HepG2 (cell line): ENCODE measurements around the gene ANXA5. TPM values are rescaled to one million over a fixed set of nuclear protein-coding genes. Genes with fewer than 3 reads are reported as not detected.

ENCODE experiments used
- CAMTA2 ChIP-seq: sonication (generic); formaldehyde crosslinking; IDR thresholded peaks from 2 replicates; pipeline ENCODE4 v1.4.0; 2020; ENCODE audit warnings: mild to moderate bottlenecking, missing genetic modification reagents, borderline replicate concordance
- CBX1 ChIP-seq: IDR thresholded peaks from one replicate; pipeline ENCODE4 v1.6.1; 2016; ENCODE audit warnings: antibody characterized with exemption, low read depth
- CHCHD3 ChIP-seq: sonication (generic); formaldehyde crosslinking; IDR thresholded peaks from 2 replicates; pipeline ENCODE4 v1.8.0; 2022; ENCODE audit warnings: mild to moderate bottlenecking, missing genetic modification reagents, moderate library complexity
- KDM5B ChIP-seq: sonication (generic); formaldehyde crosslinking; IDR thresholded peaks from 2 replicates; pipeline ENCODE4 v1.4.0; 2020; ENCODE audit warnings: missing genetic modification reagents, mild to moderate bottlenecking, borderline replicate concordance
- PRPF4 ChIP-seq: fragments of 200-400 bp; formaldehyde crosslinking; IDR thresholded peaks from 2 replicates; pipeline ENCODE4 v1.6.1; 2016; ENCODE audit warnings: low read length, low read depth; ENCODE audit not compliant: poor library complexity, severe bottlenecking
- RFX3 ChIP-seq: IDR thresholded peaks from 2 replicates; pipeline ENCODE4 v1.6.1; 2016; ENCODE audit warnings: missing biosample characterization, missing genetic modification reagents
- SMYD3 ChIP-seq: sonication (generic); formaldehyde crosslinking; IDR thresholded peaks from 2 replicates; pipeline ENCODE4 v1.8.1; 2023; ENCODE audit warnings: mild to moderate bottlenecking, missing genetic modification reagents
- TEAD3 ChIP-seq: optimal IDR thresholded peaks from 2 replicates; pipeline ENCODE3; 2016; ENCODE audit warnings: borderline replicate concordance
- TOPORS ChIP-seq: sonication (generic); formaldehyde crosslinking; IDR thresholded peaks from 2 replicates; pipeline ENCODE4 v1.8.0; 2023; ENCODE audit warnings: mild to moderate bottlenecking, missing genetic modification reagents
- ZFP36L2 ChIP-seq: sonication (generic); formaldehyde crosslinking; IDR thresholded peaks from 2 replicates; pipeline ENCODE4 v1.4.0; 2020; ENCODE audit warnings: missing genetic modification reagents
- ZFYVE20 ChIP-seq: sonication (generic); formaldehyde crosslinking; IDR thresholded peaks from 2 replicates; pipeline ENCODE4 v1.8.0; 2023; ENCODE audit warnings: low read depth, mild to moderate bottlenecking, moderate library complexity, missing genetic modification reagents, borderline replicate concordance
- ZNF12 ChIP-seq: sonication (generic); formaldehyde crosslinking; IDR thresholded peaks from 2 replicates; pipeline ENCODE4 v1.5.0; 2020; ENCODE audit warnings: missing genetic modification reagents
- ZNF614 ChIP-seq: IDR thresholded peaks from 2 replicates; pipeline ENCODE4 v1.6.1; 2018; ENCODE audit warnings: missing biosample characterization, missing genetic modification reagents, inconsistent platforms, borderline replicate concordance
- ZNF720 ChIP-seq: sonication (generic); formaldehyde crosslinking; IDR thresholded peaks from 2 replicates; pipeline ENCODE4 v1.4.0; 2020; ENCODE audit warnings: missing genetic modification reagents
- polyA plus RNA-seq, 8 experiments: library from polyadenylated mRNA; depleted of rRNA in 3 of 8; stranded (reverse) in 7 of 8; unstranded in 1 of 8; fragments of >200 nt; fragmentation: Illumina TruSeq in 4 of 8; extraction: Trizol in 4 of 8; gene quantifications; 2 replicates each; pipeline versions ENCODE4 v1.2.1 to v1.2.3, GENCODE V29; 2011 to 2016; ENCODE audit warnings: low read depth in 4 of 8, missing spikeins in 1 of 8, mixed read lengths in 1 of 8; ENCODE audit not compliant: insufficient read depth in 1 of 8
- total RNA-seq, 5 experiments: library from RNA; depleted of rRNA; stranded (reverse); fragments of >200 nt; fragmentation: Illumina TruSeq; extraction: Trizol; gene quantifications; 2 replicates each; pipeline ENCODE4 v1.2.3, GENCODE V29; 2016; ENCODE audit warnings: low read depth in 1 of 5
- TF ChIP-seq, protein P1 (sequence below): sonication (generic); formaldehyde crosslinking; IDR thresholded peaks from 2 replicates; pipeline ENCODE4 v1.9.0; 2021; ENCODE audit warnings: missing genetic modification reagents, borderline replicate concordance
- TF ChIP-seq, protein P2 (sequence below): sonication (generic); formaldehyde crosslinking; IDR thresholded peaks from 2 replicates; pipeline ENCODE4 v1.5.0; 2020; ENCODE audit warnings: mild to moderate bottlenecking, missing genetic modification reagents
- TF ChIP-seq, protein P3 (sequence below): sonication (generic); formaldehyde crosslinking; conservative IDR thresholded peaks from 2 replicates; pipeline ENCODE4 v1.4.0; 2020; ENCODE audit warnings: missing genetic modification reagents
- TF ChIP-seq, protein P4 (sequence below): sonication (generic); formaldehyde crosslinking; IDR thresholded peaks from 2 replicates; pipeline ENCODE4 v1.4.0; 2020; ENCODE audit warnings: missing genetic modification reagents

The ANXA5 gene
- total and polyA plus RNA-seq, 2 of the 13 experiments (the other 11 are each of a cell fraction or from before 2014, with no cell fraction given) = 209 to 342 TPM

DNA sequence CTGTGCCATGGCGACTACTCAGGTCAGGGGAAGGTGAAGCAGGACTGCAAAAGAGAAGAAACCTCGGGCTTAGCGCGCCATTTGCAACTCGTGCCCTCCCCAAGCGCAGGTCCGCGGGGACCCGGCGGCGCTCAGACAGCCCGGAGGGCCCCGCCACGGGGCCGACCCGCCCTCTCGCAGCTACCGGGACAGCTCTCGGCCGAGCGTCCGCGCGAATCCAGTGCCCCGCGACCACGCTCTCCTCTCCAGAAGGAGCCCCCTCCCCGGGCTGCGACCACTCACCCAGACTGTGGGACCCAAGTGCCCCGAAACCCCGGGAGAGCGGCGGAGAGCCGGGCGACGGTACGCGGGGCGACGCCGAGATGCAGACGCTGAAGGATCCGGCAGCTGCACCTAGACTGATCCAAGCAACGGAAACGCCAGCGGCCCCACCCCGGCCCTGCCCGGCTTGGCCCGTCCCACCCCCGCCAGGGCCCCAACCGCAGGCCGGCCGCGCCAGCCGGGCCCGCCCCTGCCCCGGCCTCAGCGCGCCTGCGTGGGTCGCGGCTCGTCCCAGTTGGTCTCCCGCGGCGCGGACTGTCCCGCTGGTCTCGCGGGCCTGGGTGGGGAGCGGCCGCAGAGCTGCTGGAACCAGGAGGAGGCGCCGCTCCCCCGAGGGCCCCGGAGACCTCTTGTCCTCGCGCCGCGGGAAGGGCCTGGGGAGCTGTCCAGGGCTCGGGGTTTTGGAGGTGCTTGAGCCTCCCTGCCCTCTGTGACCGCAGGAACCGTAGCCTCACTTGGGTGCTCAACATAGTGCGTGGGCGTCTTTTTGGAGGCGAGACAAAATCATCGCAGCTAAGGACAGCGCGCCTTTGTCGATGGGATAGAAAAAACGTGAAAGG is at the start of gene ANXA5 (continued):
- TF ChIP-seq, protein P1, sequence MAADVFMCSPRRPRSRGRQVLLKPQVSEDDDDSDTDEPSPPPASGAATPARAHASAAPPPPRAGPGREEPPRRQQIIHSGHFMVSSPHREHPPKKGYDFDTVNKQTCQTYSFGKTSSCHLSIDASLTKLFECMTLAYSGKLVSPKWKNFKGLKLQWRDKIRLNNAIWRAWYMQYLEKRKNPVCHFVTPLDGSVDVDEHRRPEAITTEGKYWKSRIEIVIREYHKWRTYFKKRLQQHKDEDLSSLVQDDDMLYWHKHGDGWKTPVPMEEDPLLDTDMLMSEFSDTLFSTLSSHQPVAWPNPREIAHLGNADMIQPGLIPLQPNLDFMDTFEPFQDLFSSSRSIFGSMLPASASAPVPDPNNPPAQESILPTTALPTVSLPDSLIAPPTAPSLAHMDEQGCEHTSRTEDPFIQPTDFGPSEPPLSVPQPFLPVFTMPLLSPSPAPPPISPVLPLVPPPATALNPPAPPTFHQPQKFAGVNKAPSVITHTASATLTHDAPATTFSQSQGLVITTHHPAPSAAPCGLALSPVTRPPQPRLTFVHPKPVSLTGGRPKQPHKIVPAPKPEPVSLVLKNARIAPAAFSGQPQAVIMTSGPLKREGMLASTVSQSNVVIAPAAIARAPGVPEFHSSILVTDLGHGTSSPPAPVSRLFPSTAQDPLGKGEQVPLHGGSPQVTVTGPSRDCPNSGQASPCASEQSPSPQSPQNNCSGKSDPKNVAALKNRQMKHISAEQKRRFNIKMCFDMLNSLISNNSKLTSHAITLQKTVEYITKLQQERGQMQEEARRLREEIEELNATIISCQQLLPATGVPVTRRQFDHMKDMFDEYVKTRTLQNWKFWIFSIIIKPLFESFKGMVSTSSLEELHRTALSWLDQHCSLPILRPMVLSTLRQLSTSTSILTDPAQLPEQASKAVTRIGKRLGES (CRISPR knock-in tag) = no peak
- no peak for TF ChIP-seq ZNF720 (CRISPR knock-in tag)
- no peak for TF ChIP-seq CHCHD3 (CRISPR knock-in tag)
- TF ChIP-seq, protein P2, sequence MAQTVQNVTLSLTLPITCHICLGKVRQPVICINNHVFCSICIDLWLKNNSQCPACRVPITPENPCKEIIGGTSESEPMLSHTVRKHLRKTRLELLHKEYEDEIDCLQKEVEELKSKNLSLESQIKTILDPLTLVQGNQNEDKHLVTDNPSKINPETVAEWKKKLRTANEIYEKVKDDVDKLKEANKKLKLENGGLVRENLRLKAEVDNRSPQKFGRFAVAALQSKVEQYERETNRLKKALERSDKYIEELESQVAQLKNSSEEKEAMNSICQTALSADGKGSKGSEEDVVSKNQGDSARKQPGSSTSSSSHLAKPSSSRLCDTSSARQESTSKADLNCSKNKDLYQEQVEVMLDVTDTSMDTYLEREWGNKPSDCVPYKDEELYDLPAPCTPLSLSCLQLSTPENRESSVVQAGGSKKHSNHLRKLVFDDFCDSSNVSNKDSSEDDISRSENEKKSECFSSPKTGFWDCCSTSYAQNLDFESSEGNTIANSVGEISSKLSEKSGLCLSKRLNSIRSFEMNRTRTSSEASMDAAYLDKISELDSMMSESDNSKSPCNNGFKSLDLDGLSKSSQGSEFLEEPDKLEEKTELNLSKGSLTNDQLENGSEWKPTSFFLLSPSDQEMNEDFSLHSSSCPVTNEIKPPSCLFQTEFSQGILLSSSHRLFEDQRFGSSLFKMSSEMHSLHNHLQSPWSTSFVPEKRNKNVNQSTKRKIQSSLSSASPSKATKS (CRISPR knock-in tag) = no peak
- no peak for TF ChIP-seq KDM5B (CRISPR knock-in tag)
- no peak for TF ChIP-seq ZFYVE20 (CRISPR knock-in tag)
- TF ChIP-seq, protein P3, sequence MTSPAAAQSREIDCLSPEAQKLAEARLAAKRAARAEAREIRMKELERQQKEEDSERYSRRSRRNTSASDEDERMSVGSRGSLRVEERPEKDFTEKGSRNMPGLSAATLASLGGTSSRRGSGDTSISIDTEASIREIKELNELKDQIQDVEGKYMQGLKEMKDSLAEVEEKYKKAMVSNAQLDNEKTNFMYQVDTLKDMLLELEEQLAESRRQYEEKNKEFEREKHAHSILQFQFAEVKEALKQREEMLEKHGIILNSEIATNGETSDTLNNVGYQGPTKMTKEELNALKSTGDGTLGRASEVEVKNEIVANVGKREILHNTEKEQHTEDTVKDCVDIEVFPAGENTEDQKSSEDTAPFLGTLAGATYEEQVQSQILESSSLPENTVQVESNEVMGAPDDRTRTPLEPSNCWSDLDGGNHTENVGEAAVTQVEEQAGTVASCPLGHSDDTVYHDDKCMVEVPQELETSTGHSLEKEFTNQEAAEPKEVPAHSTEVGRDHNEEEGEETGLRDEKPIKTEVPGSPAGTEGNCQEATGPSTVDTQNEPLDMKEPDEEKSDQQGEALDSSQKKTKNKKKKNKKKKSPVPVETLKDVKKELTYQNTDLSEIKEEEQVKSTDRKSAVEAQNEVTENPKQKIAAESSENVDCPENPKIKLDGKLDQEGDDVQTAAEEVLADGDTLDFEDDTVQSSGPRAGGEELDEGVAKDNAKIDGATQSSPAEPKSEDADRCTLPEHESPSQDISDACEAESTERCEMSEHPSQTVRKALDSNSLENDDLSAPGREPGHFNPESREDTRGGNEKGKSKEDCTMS (CRISPR knock-in tag) = no peak
- no peak; the same call in 1 of the 2 replicates for TF ChIP-seq ZNF614 (CRISPR knock-in tag)
- no peak for TF ChIP-seq CBX1
- TF ChIP-seq SMYD3 (CRISPR knock-in tag) = no peak
- no peak for TF ChIP-seq TEAD3 (CRISPR knock-in tag)
- no peak for TF ChIP-seq ZNF12 (CRISPR knock-in tag)
- no peak for TF ChIP-seq ZFP36L2 (CRISPR knock-in tag)
- TF ChIP-seq, protein P4, sequence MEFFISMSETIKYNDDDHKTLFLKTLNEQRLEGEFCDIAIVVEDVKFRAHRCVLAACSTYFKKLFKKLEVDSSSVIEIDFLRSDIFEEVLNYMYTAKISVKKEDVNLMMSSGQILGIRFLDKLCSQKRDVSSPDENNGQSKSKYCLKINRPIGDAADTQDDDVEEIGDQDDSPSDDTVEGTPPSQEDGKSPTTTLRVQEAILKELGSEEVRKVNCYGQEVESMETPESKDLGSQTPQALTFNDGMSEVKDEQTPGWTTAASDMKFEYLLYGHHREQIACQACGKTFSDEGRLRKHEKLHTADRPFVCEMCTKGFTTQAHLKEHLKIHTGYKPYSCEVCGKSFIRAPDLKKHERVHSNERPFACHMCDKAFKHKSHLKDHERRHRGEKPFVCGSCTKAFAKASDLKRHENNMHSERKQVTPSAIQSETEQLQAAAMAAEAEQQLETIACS (CRISPR knock-in tag) = no peak
- no peak for TF ChIP-seq CAMTA2 (CRISPR knock-in tag)
- no peak for TF ChIP-seq PRPF4
- no peak for TF ChIP-seq RFX3 (CRISPR knock-in tag)
- TF ChIP-seq TOPORS (CRISPR knock-in tag) = no peak
